GM18858 (cell line): ENCODE measurements around the gene DHRS12.
A peak's percentile ranks its signal among the peaks of the same experiment; 100 is the strongest.

Experiments used
- ATAC-seq: cut with Tn5 transposase; IDR thresholded peaks from one replicate; pipeline ENCODE4 v1.9.1; 2021; ENCODE audit not compliant: unreplicated experiment

The DHRS12 gene

DNA sequence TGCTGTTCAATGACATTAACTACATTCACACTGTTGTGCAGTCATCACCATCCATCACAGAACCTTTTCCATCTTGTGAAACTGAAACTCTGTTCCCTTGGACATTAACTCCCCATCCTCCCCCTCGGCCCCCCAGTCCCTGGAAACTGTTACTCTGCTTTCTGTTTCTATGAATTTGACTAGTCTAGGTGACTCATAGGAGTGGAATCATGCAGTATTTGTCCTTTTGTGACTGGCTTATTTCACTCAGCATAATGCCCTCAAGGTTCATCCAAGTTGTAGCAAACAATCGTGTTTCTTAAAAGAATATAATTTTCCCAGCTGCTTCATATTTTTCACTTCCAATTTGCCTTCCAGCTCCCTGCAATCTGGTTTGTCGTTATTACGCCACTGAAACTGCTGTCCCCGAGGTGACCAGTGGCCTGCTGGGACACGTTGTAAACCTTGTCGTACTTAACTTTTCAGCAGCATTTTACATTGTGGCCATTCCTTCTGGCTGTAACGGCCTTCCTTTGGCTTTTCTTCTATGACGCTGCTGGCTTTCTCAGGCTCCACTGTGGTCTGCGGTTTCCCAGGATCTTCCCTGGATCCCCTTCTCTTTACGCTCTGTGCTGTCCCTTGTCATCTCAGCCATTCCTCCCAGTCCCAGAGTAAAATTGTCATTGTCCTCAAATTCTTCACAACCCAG lies 74.0 kb downstream of the DHRS12 start:
- no peak for ATAC-seq

DNA sequence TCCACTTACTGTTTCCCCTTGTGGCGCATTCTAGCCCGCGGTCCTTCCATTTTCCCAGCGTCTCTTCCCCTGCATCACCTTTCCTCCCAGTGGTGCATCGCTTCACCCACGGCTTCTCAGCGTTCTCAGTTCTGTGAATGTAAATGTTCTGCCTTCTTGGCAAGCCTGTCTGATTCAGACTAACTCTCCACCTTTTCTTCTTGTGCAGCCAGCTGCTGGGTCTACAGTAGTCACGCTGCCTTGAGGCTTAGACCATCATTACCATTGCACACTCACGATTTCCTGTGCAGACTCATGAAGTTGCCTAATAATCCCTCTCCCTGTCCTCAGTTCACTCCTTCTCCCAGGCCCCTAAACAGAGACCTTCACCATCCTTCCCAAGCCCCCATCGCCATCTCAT lies 75.0 kb downstream of the DHRS12 start:
- ATAC-seq, result no peak

DNA sequence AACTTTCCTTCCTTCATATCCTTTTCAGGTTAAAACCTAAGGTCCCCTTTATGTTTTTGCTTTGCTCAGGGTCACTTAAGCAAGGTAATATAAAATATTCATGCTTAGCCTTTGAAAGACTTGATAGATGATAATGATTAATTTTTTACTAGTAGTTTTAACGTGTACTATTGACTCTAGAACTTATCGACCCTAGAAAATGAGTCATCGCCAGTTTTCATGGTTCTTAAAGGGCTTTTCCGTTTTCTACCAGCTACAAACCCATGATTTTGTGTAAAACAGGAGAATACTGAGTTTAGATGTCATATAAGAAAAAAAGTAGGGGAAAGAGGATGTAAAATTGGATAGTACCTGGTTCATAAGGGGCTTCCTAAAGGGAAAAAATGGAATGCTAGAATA lies 75.7 kb downstream of the DHRS12 start:
- ATAC-seq, result no peak

DNA sequence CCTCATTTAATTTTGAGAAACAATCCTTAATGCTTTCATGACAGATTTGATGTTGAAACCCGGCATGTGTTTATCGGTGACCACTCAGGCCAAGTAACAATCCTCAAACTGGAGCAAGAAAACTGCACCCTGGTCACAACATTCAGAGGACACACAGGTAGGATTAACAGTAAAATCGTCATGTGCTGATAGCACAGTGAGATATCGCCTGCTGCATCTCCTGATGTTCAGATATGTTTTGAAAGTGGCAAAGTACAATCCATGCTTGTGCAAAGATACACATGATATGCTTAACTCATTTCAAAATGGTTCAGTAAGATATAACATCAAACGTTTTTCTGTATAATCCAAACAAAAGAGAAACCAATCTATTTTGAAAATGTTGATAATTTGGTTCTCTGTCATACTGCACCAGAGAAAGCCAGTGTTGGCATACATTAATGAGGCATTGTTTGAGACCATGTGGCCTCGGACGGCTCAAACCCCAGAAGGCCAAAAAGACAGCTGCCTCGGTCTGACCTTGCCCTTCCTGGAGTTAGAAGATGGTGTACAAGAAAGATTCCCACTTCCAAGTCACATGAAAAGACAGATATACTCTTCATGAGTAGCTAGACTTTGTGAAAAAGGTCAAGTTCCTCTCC lies 76.2 kb downstream of the DHRS12 start:
- ATAC-seq, result no peak

DNA sequence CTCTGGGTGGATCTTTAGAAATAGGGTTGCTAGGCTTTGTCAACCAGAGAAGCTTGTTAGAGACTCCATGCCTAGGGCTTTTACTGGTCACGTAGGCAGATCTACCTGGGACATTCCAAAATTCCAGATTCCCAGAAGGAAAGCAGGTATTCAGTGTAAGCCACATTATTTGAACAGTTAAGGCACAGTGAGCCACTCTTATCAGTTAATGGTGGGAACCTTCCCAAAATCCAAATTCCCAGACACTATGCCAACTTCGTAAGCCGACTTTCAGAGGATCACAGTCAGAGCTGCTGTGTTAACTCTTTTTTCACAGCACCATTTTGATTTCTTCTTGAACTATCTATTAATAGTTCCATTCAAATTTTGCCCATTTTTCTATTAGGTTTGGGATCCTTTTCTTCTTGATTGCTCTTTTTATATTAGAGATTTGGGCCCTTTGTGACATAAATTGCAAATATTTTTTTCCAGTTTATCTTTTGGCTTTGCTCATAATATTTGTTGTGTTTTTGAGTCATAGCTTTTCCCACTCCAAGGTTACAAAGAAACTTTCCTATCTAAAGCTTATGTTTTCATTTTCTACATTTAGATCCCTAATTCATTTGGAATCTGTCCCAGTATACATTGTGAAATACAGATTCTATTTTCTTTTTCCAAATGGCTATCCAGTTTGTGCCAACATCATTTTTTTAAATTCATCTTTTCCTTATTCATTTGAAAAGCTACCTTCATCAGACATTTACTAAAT lies 77.3 kb downstream of the DHRS12 start:
- no peak for ATAC-seq

DNA sequence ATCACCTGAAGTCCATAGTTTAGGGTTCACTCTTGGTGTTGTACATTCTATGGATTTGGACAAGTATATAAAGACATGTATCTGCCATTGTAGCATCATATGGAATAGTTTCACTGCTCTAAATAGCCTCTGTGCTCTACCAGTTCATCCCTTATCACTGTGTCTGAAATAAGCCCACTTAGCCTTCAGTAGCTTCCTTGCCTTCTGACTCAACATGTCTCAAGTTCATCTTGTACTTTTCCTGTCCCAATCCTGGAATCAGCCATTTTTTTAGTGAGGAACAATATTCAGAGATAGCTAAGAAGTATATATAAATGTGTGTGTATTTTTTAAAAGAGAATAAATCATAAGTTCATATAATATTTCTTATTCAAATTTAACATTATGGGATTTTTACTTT lies 79.2 kb downstream of the DHRS12 start:
- ATAC-seq, result no peak

DNA sequence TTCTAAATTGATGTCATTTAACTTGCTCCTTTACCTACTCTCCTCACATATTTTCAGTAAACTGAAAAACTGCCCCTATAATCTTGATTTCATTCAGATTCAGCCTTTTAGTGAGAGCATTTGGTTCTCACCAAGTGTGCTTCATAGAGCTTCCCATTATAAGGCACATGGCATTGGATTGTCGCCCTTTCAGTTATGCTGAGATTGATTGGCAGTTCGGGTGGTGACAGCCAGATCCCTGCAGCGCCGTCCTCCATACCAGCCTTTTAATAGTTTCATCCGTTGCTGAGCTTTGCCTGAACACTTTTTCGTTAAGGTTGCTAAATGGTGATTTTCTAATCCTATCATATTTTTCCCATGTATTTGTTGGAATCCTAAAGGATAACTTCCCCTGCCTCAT lies 80.4 kb downstream of the DHRS12 start:
- no peak for ATAC-seq

DNA sequence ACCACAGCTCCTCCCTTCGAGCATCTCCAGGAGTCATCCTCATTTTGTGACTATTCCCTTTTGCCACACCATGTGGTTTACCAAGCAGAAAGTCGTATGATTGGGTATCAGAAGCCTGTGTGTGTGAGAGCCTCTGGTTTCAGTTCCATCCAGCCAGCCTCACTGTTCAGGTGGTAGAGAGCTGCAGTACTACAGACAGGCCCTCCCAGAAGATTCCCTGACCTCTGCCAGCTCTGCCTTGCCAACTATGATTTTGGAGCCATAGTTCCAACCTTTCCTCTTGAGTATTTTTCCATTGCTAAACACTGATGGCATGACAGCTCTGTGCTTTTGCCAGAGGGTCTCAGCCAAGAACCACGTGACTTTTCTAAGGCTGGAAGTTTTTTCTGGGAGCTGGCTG lies 82.5 kb downstream of the DHRS12 start:
- ATAC-seq, result peak; percentile 92

DNA sequence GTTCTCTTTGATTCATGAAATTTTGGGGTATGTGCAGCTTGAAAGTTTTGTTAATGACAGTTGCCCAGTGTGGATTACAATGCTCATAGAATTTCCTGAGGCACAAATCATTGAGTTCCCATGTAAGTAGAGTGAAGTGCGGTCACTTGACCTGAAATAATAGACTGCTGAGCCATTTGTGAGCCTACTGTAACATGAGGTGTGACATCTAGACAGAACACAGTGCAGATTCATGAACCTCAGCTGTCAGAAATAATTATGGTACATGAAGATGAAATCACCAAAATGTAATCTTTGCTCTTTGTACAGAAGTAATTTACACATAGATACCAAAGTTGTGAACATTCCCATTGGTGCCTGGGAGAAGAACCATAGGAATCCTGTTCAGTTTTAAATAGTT lies 84.6 kb downstream of the DHRS12 start:
- no peak for ATAC-seq
